ENCODE measurements around the gene CD84.

CD84 gene

GRCh38 chr1:160491981-160492380, 87.3 kb downstream of the CD84 start:
- in situ Hi-C loops (cut with HindIII; ENCODE audit: low pct_ligation_motif_present, low pct_unique_long_range_greater_than_20kb, low sequenced_read_pairs), result no loop called here
- no peak for DNase-seq

Measured in ACHN (cell line).